GM19468 (cell line): ENCODE data around the gene MAN1C1.
"Not testable (repeated sequence)": the region's sequence is repeated elsewhere in the genome, so short reads cannot be mapped to it uniquely, and the experiment has no call there.

ENCODE experiments used
- ATAC-seq: cut with Tn5 transposase; IDR thresholded peaks from one replicate; pipeline ENCODE4 v1.9.1; 2021; ENCODE audit warnings: mild to moderate bottlenecking, moderate library complexity, moderate number of reproducible peaks; ENCODE audit not compliant: unreplicated experiment; ENCODE audit errors: extremely low read depth

MAN1C1 gene

GRCh38 chr1:25691211-25691610 lies 74.6 kb downstream of the MAN1C1 start:
- ATAC-seq, result no peak

- ATAC-seq, result no peak
Measured at GRCh38 chr1:25692560-25692959, 76.0 kb downstream of the MAN1C1 start.

- ATAC-seq, result no peak
Measured at GRCh38 chr1:25694167-25695007, 77.8 kb downstream of the MAN1C1 start.

- ATAC-seq, result no peak
Measured at GRCh38 chr1:25695090-25695770, 78.6 kb downstream of the MAN1C1 start.

- no peak for ATAC-seq
Measured at GRCh38 chr1:25695771-25696311, 79.2 kb downstream of the MAN1C1 start.

- not testable (repeated sequence) for ATAC-seq
Measured at GRCh38 chr1:25696643-25697042, 80.1 kb downstream of the MAN1C1 start.

- ATAC-seq, result no peak
Measured at GRCh38 chr1:25697435-25698217, 81.0 kb downstream of the MAN1C1 start.

GRCh38 chr1:25698252-25698651 lies 81.7 kb downstream of the MAN1C1 start:
- ATAC-seq, result no peak

GRCh38 chr1:25699059-25699458 lies 82.5 kb downstream of the MAN1C1 start:
- not testable (repeated sequence) for ATAC-seq

- ATAC-seq, result no peak
Measured at GRCh38 chr1:25699500-25700143, 83.0 kb downstream of the MAN1C1 start.

- no peak for ATAC-seq
Measured at GRCh38 chr1:25700144-25700523, 83.5 kb downstream of the MAN1C1 start.

GRCh38 chr1:25700626-25701025 lies 84.0 kb downstream of the MAN1C1 start:
- no peak for ATAC-seq

GRCh38 chr1:25701030-25701785 lies 84.6 kb downstream of the MAN1C1 start:
- ATAC-seq, result no peak

GRCh38 chr1:25702101-25702775 lies 85.6 kb downstream of the MAN1C1 start:
- ATAC-seq, result no peak

- ATAC-seq, result no peak
Measured at GRCh38 chr1:25703041-25703440, 86.5 kb downstream of the MAN1C1 start.

- no peak for ATAC-seq
Measured at GRCh38 chr1:25703671-25704266, 87.2 kb downstream of the MAN1C1 start.

- ATAC-seq, result no peak
Measured at GRCh38 chr1:25704267-25704691, 87.7 kb downstream of the MAN1C1 start.

- no peak for ATAC-seq
Measured at GRCh38 chr1:25705699-25706098, 89.1 kb downstream of the MAN1C1 start.
